GM19099 (cell line): Measurements from ENCODE around the gene NR2C2.
A peak's percentile ranks its signal among the peaks of the same experiment; 100 is the strongest.

Experiments
- POLR2A ChIP-seq: IDR thresholded peaks from 3 replicates; pipeline ENCODE4 v1.6.1; 2011; ENCODE audit warnings: low read depth; ENCODE audit not compliant: insufficient read length; ENCODE audit errors: extremely low read depth

NR2C2 gene

DNA sequence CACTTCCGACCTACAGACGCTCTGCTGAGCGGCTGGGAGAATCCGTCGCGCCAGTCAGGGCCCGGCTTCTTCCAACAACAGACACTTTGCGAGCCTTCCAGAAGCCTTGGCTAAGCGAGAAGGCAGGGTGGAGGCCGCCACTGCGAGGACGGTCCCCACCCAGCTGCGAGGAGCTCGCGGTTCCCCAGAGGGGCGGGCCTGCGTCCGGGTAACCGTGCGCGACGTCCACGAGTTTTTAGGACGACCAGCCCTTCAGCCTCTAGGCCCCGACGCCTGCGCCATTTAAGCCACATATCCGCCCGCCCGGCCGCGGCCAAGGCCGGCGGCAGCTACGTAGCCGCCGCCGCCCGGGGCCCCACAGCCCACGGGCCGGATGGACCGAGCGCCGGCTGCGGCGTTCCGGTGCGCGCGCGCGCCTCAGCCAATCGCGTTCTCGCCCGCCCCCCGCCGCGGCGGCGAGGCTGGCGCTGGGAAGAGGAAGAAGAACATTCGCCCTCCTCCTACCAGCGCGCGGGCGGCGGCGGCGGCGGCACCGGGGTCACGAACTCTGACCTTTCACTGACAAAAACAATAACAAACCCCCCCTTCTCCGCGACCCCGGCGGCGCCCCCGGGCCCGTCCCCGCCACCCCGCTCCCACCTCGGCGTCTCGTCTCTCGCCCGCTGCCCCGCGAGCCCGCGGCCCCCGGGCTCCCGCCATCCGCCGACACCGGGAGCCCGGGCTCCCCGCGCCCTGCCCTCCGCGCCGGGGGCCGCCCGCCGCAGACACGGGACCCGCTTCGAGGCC, at the start of gene NR2C2:
TSS of gene NR2C2 (plus strand) at position 484 of the 786 bp plus-strand sequence. CDS start 56,332 bp downstream, outside the sequence.
- peak; percentile 92 for TF ChIP-seq POLR2A

GRCh38 chr3:14898929-14899328, 48.5 kb upstream of the NR2C2 start:
- TF ChIP-seq POLR2A = no peak

DNA sequence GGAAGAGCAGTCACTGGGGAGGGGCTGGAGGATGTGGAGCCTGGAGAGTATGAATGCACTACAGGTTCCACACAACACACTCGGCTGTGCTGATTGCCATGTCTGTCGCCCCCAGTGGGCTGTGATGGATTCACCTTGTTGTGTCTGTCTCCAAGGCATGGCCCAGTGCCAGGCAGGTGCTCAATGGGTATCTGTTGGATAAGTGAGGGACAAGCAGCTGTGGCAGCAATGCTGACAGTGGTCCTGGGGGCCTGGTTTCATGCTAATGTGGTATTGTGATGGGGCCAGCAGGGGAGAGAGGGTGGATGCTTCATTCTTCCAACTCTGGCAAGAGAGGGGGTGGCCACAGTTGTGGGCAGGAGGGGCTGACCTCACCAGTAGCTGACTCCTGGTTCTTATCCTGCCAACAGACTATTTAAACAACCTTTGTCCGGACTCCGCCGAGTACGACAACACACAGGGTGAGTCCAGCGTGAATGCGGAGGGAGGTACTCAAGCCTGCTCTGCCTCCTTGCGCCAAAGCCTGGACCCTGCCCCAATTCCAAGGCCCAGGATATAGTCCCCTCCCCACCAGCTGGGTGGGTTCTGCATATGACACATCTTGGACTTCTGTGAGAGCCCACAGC, 47.3 kb upstream of the NR2C2 start:
- TF ChIP-seq POLR2A = no peak

DNA sequence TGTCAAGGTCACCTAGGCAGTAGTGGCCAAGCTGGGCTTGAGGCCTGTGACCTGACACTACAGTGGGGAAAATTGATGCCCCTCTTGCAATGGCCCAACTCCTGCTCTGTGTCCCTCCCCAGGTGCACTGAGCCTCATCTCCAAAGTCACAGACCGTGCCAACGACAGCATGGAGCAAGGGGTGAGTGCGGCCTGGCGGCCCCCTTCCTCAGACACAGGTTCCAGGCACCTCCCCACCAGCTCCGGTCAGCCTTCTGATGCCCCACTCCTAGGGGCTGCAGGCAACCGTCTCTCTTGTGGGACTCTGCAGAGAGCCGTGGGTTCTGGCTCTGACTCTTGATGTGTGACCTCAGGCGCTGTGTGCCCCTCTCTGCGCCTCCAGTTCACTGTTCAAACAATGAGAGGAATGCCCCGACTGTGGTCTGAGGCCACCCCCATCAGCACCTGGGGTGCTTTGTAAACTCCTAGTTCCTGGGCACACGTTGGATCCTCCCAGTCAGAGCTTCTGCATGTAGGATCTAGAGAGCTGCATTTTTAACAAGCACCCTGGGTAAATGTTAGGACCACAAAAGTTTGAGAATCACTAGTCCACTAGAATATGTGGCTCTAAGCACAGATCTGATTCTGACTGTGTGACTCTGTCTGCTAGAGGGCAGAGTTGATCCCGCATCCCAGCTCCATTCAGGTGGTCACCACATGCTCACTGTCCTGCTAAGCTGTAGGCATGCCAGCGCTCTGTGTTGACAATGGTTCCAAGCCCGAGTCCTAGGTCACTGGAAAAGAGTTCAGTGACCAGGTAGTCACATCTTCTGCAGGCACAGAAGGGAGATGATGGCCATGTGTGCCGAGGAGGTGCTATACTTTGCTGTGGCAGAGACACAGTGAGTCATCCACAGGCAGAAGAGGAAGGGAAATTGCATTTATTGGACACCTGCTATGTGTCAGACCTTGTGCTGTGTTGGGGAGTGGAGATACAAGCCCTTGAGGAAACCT, 46.2 kb upstream of the NR2C2 start:
- TF ChIP-seq POLR2A = no peak

DNA sequence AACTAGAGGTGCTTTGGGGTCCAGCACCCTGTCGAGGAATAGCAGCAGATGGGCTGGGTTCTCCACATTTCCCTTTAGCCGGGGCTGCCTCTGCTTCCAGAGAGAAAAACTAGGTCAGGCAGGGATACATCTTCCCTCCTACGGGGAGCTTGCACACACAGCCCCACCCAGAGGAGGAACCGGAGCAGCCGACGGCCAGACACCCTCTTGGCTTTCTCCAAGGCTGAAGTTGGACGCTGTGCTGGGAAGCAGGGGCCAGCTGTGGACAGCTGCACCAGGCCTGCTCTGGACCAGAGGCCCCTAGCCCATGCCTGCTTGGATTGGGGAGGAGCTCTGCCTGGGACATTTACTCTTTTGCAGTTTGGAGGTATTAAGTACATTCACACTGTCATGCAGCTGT, 44.7 kb upstream of the NR2C2 start:
- no peak for TF ChIP-seq POLR2A

DNA sequence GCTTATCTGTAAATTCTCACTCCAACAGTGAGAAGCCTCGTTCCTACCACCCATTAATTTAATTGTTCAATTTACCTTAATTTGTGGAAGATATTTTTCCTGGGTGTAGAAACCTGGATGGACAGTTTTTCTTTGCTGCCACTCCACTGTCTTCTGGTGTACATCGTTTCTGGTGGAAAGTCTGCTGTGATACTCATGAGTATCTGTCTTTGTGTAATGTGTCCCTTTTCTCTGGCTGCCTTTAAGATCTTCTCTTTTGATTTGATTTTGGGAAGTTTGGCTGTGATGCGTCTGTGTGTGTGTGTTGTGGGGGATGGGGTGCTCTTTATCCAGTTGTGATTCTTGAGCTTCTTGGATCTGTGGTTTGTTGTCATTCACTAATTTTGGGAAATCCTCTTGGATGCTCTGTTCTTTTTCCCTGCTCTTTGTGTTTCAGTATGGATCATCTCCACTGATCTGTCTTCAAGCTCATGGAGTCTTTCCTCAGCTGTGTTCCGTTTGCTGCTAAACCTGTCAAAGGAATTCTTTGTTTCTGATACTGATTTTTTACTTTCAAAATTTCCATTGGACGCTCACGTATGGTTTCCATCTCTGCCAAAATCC, 42.2 kb upstream of the NR2C2 start:
- no peak for TF ChIP-seq POLR2A

DNA sequence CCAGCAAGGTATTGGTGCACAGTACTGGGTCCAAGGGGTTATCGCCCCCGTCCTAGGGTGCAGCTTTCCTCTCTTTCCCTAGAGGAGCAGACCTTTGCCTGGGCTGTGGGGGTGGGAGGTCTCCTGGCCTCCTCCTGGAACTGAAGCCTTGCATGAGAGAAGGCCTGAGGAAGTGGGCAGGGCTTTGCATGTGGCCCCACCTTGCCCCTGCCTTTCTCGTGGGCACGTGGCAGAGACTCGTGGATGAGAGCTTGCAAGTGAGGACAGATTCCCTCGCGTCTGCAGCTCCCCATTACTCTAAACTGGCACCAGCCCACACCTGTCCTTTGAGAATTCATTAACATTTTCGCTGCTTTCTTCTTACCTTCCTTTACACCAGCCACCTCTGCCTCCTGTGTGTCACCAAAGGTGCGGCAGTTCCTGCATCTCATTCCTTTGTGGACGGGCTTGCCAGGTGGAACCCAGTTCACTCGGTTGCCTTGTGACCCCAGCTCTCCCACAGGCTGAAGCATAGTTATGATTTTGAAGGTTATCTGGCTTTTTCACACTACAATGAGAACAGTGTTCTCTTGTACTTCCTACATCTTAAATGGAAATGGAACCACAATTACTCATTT, 40.9 kb upstream of the NR2C2 start:
- no peak for TF ChIP-seq POLR2A

DNA sequence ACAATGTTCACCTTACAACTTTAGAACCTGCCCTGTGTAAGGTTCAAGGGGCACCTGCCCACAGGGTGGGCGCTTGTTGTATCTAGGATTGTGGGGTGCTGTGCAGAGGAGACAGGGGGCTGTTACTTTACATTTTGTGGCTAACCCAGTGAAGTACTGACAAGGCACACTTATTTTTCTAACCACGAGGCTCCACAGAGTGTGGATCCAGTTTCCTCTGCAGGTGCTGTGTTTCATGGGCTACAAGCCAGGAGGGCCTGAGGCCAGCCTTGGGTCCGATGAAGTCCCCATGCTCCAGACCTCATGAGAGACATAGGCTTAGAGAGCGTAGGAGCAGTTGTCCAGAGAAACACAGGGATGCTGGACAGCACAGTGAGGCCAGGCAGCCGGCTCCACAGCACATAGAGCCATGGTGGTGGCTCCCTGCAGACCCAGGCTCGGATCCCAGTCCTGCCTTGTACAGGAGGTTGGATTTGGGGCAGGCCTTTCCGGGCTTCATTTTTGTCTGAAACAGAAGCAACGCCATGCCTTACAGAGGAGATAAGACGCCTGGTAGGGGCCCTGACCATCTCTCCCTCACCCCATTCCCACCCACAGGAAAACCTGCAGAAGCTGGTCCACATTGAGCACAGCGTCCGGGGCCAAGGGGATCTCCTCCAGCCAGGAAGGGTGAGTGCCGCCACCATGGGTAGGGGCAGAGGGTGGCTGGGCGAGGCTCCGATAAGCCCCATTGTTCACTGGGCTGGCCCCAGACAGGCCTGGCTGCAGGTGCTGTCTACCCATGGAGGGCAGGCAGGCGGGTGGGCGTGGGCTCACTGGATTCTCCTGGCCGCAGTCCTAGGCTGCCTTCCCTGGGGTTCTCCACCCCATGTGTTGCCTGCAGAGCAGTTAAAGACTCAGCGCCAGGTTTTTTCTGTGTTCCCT, 40.1 kb upstream of the NR2C2 start:
- no peak for TF ChIP-seq POLR2A

DNA sequence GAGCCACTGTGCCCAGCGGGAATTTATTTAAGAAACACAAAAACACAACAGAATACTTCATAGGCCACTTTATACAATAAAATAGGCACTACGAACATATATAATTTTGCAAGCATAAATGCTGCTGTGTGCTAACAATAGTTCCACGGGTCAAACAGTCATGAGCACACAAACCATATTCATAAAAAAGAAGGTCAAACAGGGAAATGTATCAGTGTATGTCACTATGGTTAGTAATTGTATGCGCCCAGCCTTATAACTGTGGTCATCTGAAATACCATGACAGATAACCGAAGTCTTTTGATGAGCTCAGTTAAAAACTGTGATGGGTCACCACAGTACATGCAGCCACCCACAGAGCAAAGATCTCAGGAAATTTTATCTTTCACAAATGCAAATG, 38.1 kb upstream of the NR2C2 start:
- TF ChIP-seq POLR2A = no peak

DNA sequence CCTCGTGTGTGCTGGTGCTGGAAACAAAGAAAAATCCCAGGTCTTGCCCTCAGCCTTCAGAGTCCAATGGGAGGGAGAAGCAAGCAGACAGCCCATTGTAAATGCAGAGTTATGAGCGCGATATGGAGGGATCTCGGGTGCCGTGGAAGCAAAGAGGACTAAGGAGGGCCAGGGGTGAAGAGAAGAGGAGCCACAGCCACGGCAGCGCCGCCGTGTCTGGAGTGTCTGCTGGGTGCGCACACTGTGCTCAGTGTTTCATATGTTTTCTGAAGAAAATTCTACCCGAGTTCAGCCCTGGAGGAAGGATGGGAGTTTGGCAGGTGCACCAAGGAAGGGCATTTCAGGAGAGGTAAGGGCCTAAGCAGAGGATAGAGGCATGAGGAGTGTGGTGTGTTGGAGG, 35.7 kb upstream of the NR2C2 start:
- TF ChIP-seq POLR2A = no peak

GRCh38 chr3:14913071-14913925, 34.1 kb upstream of the NR2C2 start:
- no peak for TF ChIP-seq POLR2A

GRCh38 chr3:14913926-14914778, 33.2 kb upstream of the NR2C2 start:
- no peak for TF ChIP-seq POLR2A
